Activated T-cell treated with anti-CD3 and anti-CD28 coated beads for 1 hour (primary cell): Measurements from ENCODE around the gene PDE6A.

Experiments used
- DNase-seq: peaks from one replicate; pipeline ENCODE4 v3.0.0-alpha.2; 2020; ENCODE audit warnings: low read depth

Gene PDE6A

DNA sequence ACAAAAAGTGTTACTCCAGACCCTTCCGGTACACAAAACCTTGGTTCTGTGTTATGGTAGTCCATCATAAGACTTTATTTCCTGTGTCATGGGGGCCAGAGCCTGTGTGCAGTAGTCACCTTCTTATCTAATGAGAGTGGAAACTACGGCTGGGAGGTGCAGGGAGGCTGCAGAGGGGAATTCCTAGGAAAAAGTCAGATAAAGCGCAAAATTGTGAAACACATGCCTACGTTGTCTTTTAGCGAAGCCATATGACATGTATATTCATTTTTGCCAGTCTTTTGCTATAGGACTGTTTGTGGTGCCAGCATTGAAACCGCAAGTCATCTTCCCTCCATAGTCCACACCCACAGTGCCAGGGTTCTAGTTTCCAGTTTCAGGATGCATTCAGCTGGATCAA, 133.7 kb downstream of the PDE6A start:
- no peak for DNase-seq

DNA sequence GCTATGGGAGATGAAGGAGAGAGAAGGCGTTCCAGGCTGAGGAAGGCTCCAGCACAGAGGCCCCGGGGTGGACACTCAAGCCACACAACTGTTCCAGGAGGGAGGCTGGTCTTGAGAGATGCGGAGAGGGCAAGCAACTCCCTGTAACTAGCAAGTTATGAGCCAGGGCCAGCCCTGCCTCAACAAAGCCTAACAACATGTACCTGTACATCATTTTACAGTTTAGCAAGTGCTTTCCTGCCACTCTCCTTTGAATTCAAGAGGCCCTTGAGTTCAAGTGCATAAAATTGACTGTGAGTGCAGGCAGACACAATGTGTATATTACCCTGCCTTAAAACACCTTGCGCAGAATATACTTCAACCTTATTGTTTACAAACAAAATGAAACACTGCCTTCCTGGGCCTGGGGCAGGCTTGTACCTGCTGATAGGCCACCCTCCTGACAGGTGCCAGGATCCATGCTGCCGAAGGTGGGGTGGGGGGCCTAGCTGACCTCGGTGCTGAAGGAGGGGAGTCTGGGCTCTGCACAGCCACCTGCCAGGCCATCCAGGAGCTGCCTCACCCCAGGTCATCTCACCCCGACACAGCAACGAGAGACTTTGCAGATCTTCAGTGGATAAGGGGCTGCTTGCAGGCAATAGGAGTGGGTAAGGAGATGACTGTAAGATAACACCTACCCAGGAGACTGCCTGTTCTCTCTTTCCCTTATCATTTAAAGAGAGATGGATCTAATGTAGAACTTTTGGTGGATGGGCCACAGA, 134.5 kb downstream of the PDE6A start:
- no peak for DNase-seq

DNA sequence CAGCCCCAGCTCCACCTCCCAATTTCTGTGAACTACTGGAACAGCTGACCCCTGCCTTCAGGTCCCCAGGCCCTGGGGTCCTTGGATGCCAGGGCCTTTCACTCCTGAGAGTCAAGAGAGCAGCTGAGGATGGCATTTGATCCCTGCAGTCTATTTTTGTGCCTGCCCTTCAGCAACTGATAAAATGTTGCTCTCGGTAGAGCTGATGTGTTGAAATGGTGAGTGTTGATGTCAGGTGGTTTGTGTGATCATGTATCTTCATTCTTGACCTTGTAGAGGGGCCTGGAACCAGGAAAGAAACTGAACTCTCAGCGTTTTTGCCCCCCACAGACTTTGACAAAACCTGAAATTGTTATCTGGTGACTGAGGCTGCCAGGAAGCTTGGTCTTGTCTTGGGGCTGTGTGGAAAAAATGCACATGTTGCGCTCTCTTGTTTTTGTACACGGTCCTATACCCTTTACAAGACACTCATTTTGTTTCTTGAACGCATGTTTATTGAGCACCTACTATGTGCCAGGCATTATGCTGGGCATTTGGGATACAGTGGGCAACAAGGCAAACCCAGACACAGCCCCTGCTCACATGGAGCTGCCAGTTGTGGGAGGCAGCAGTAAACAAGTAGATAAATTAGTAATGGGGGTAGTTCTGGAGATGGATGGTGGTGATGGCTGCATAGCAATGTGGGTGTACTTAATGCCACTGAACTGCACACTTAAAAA, 136.2 kb downstream of the PDE6A start:
- DNase-seq: no peak
